NCI-H2171 (cell line): ENCODE measurements around the gene PRMT1.
"Not testable (repeated sequence)": the region's sequence is repeated elsewhere in the genome, so short reads cannot be mapped to it uniquely, and the experiment has no call there.

Experiments used
- DNase-seq: peaks from one replicate; lab custom pipeline; 2025; lab: John Stamatoyannopoulos, UW

Gene PRMT1

GRCh38 chr19:49719420-49719819 is 42.3 kb downstream of the PRMT1 start:
- not testable (repeated sequence) for DNase-seq

GRCh38 chr19:49727217-49728030 is 50.4 kb downstream of the PRMT1 start:
- no peak for DNase-seq

GRCh38 chr19:49730166-49730565 is 53.1 kb downstream of the PRMT1 start:
- no peak for DNase-seq
